IMR-90 (cell line): ENCODE data around the gene ADAMTS12. TPM values are rescaled to one million over a fixed set of nuclear protein-coding genes. Genes with fewer than 3 reads are reported as not detected.

ENCODE experiments used
- ATAC-seq: fragments of 200-7000 bp; cut with Tn5 transposase; 2 replicates; pipeline ENCODE4 v1.9.1; 2020; ENCODE audit warnings: low read depth, mild to moderate bottlenecking, moderate library complexity
- BruUV-seq: library from RNA; stranded (reverse); fragments of 400-500 nt; replicated peaks from 2 replicates; lab custom pipeline; 2021; lab: Mats Ljungman, UMichigan
- CTCF ChIA-PET: fragments of 300-600 bp; formaldehyde crosslinking; extraction: SDS; loops from one replicate; lab custom pipeline; 2021; ENCODE audit warnings: antibody characterized with exemption; lab: Yijun Ruan, JAX
- POLR2A ChIA-PET: fragments of 300-600 bp; sonication (Branson Sonifier 250); formaldehyde crosslinking; loops from one replicate; lab custom pipeline; 2022; ENCODE audit warnings: antibody characterized with exemption; ENCODE audit not compliant: unreplicated experiment; lab: Charles Lee
- DNase-seq: peaks from one replicate; pipeline ENCODE4 v3.0.0; 2013
- H2AFZ ChIP-seq: replicated peaks from 2 replicates; pipeline ENCODE3; 2013; ENCODE audit warnings: low read length, mild to moderate bottlenecking; ENCODE audit not compliant: poor library complexity
- H2AK5ac ChIP-seq: 2 replicates; pipeline ENCODE4 v1.6.1; 2013; ENCODE audit warnings: low read depth, low read length, inconsistent platforms
- H2AK9ac ChIP-seq: replicated peaks from 2 replicates; pipeline ENCODE3; 2013; ENCODE audit warnings: mild to moderate bottlenecking, low read depth, low read length, moderate library complexity; ENCODE audit not compliant: poor library complexity
- H2BK120ac ChIP-seq: 2 replicates; pipeline ENCODE4 v1.6.1; 2013; ENCODE audit warnings: low read depth, low read length, inconsistent platforms
- H2BK15ac ChIP-seq: 3 replicates; pipeline ENCODE4 v1.6.1; 2013; ENCODE audit warnings: low read depth, low read length, inconsistent platforms
- H2BK20ac ChIP-seq: 2 replicates; pipeline ENCODE4 v1.6.1; 2013; ENCODE audit warnings: low read depth, mild to moderate bottlenecking, inconsistent platforms, low read length, moderate library complexity
- H2BK5ac ChIP-seq: 2 replicates; pipeline ENCODE4 v1.6.1; 2013; ENCODE audit warnings: mild to moderate bottlenecking, low read depth, low read length, inconsistent platforms; ENCODE audit not compliant: poor library complexity, severe bottlenecking
- H3K14ac ChIP-seq: replicated peaks from 2 replicates; pipeline ENCODE4 v1.6.1; 2013; ENCODE audit warnings: low read depth, low read length, inconsistent platforms
- H3K18ac ChIP-seq: 2 replicates; pipeline ENCODE4 v1.6.1; 2013; ENCODE audit warnings: low read depth, low read length, control low read depth
- H3K23ac ChIP-seq: 2 replicates; pipeline ENCODE4 v1.6.1; 2013; ENCODE audit warnings: low read depth, low read length, inconsistent platforms
- H3K27ac ChIP-seq: 2 replicates; pipeline ENCODE4 v1.5.1; 2013; ENCODE audit warnings: mild to moderate bottlenecking, control low read depth, low read length; ENCODE audit not compliant: insufficient read depth
- H3K27me3 ChIP-seq: 2 replicates; pipeline ENCODE4 v1.6.1; 2013; ENCODE audit warnings: low read length; ENCODE audit not compliant: control insufficient read depth, insufficient read depth
- H3K36me3 ChIP-seq: 2 replicates; pipeline ENCODE4 v1.6.1; 2013; ENCODE audit warnings: low read length, mixed read lengths; ENCODE audit not compliant: control insufficient read depth, insufficient read depth
- H3K4ac ChIP-seq: 2 replicates; pipeline ENCODE4 v1.6.1; 2013; ENCODE audit warnings: low read depth, low read length, inconsistent platforms
- H3K4me1 ChIP-seq: 2 replicates; pipeline ENCODE4 v1.6.1; 2013; ENCODE audit warnings: low read length, mixed read lengths; ENCODE audit not compliant: control insufficient read depth, insufficient read depth
- H3K4me2 ChIP-seq: 2 replicates; pipeline ENCODE4 v1.6.1; 2013; ENCODE audit warnings: low read depth, mild to moderate bottlenecking, control low read depth, low read length, moderate library complexity
- H3K4me3 ChIP-seq: 2 replicates; pipeline ENCODE4 v1.5.1; 2013; ENCODE audit warnings: low read depth, mild to moderate bottlenecking, control low read depth, low read length, moderate library complexity; ENCODE audit not compliant: insufficient read depth
- H3K56ac ChIP-seq: 2 replicates; pipeline ENCODE4 v1.6.1; 2013; ENCODE audit warnings: low read length, inconsistent platforms; ENCODE audit not compliant: insufficient read depth; ENCODE audit errors: extremely low read depth
- H3K79me1 ChIP-seq, 2 experiments: 2 replicates each; pipeline ENCODE4 v1.6.1; 2013; ENCODE audit warnings: low read length in 2 of 2, inconsistent platforms in 1 of 2, low read depth in 1 of 2
- H3K9ac ChIP-seq: 2 replicates; pipeline ENCODE4 v1.6.1; 2013; ENCODE audit warnings: low read depth, low read length, control low read depth
- H3K9me1 ChIP-seq: 2 replicates; pipeline ENCODE4 v1.6.1; 2013; ENCODE audit warnings: low read length, inconsistent platforms; ENCODE audit not compliant: insufficient read depth
- H3K9me3 ChIP-seq: 2 replicates; pipeline ENCODE4 v1.6.1; 2013; ENCODE audit warnings: low read length; ENCODE audit not compliant: control insufficient read depth, insufficient read depth
- H4K20me1 ChIP-seq: 2 replicates; pipeline ENCODE4 v1.6.1; 2013; ENCODE audit warnings: low read length, inconsistent platforms; ENCODE audit not compliant: insufficient read depth
- H4K5ac ChIP-seq: 2 replicates; pipeline ENCODE4 v1.6.1; 2013; ENCODE audit warnings: mild to moderate bottlenecking, low read depth, low read length, control low read depth
- H4K8ac ChIP-seq, 2 experiments: 2 replicates each; pipeline ENCODE4 v1.6.1; 2013; ENCODE audit warnings: low read depth in 2 of 2, low read length in 2 of 2, control low read depth in 1 of 2, inconsistent platforms in 1 of 2
- H4K91ac ChIP-seq: 2 replicates; pipeline ENCODE4 v1.6.1; 2013; ENCODE audit warnings: low read depth, low read length, inconsistent platforms; ENCODE audit not compliant: insufficient read depth
- CHD1 ChIP-seq: IDR thresholded peaks from 2 replicates; pipeline ENCODE4 v1.6.1; 2012; ENCODE audit warnings: low read depth, low read length, improper control_type of control experiment
- CTCF ChIP-seq: conservative IDR thresholded peaks from 2 replicates; pipeline ENCODE4 v1.5.1; 2012; ENCODE audit warnings: mild to moderate bottlenecking, low read depth, low read length, improper control_type of control experiment
- ELK1 ChIP-seq: fragments of 150-350 bp; IDR thresholded peaks from 2 replicates; pipeline ENCODE4 v1.6.1; 2016; ENCODE audit warnings: low read depth, mild to moderate bottlenecking, low read length, moderate library complexity, borderline replicate concordance
- FOS ChIP-seq: fragments of 150-350 bp; IDR thresholded peaks from 2 replicates; pipeline ENCODE4 v1.6.1; 2016; ENCODE audit warnings: low read depth, low read length
- MAFK ChIP-seq: IDR thresholded peaks from 2 replicates; pipeline ENCODE4 v1.6.1; 2012; ENCODE audit warnings: low read depth, low read length, improper control_type of control experiment
- MAZ ChIP-seq: IDR thresholded peaks from 2 replicates; pipeline ENCODE4 v1.6.1; 2012; ENCODE audit warnings: low read depth, mild to moderate bottlenecking, low read length, improper control_type of control experiment, moderate library complexity, borderline replicate concordance
- MXI1 ChIP-seq: IDR thresholded peaks from 2 replicates; pipeline ENCODE4 v1.6.1; 2012; ENCODE audit warnings: low read depth, mild to moderate bottlenecking, low read length, moderate library complexity, borderline replicate concordance
- NFE2L2 ChIP-seq: fragments of 150-350 bp; IDR thresholded peaks from 2 replicates; pipeline ENCODE4 v1.6.1; 2016; ENCODE audit warnings: low read depth, mild to moderate bottlenecking, low read length
- POLR2A ChIP-seq: IDR thresholded peaks from 2 replicates; pipeline ENCODE4 v1.6.1; 2012; ENCODE audit warnings: mild to moderate bottlenecking, low read depth, low read length
- RAD21 ChIP-seq: IDR thresholded peaks from 2 replicates; pipeline ENCODE4 v1.6.1; 2012; ENCODE audit warnings: low read length, improper control_type of control experiment
- RFX5 ChIP-seq: IDR thresholded peaks from 2 replicates; pipeline ENCODE4 v1.8.0; 2012; ENCODE audit warnings: low read depth, mild to moderate bottlenecking, low read length, moderate library complexity
- WGBS, 2 experiments: methylation state at CpG; one replicate each; pipeline versions ENCODE4 v1.1.5 to v1.1.7; 2013; ENCODE audit warnings: missing lambda C conversion rate in 2 of 2; ENCODE audit not compliant: insufficient read length in 1 of 2; ENCODE audit errors: extremely low coverage in 2 of 2; 5-methylcytosine and 5-hydroxymethylcytosine counted together
- dilution Hi-C: fragments of 300-500 bp; cut with HindIII; formaldehyde crosslinking; loops from one replicate; pipeline ENCODE4 v1.14.3; 2018; ENCODE audit warnings: low sequenced_read_pairs; ENCODE audit not compliant: unreplicated experiment
- in situ Hi-C: fragments of 300-500 bp; cut with MboI; formaldehyde crosslinking; loops from 3 replicates; pipeline ENCODE4 v1.14.3; 2019; ENCODE audit warnings: low sequenced_read_pairs, inconsistent platforms, mixed read lengths
- intact Hi-C: fragments of 100-400 bp; cut with micrococcal nuclease; formaldehyde crosslinking; loops from 2 replicates; pipeline ENCODE4 v1.10.0; 2022
- polyA plus RNA-seq, 3 experiments: library from polyadenylated mRNA; depleted of rRNA; stranded (reverse); fragments of >200 nt; gene quantifications; 2 replicates each; pipeline ENCODE4 v1.2.3, GENCODE V29; 2012; ENCODE audit warnings: low replicate concordance in 1 of 3
- total RNA-seq: library from RNA; depleted of rRNA; stranded (reverse); fragments of >200 nt; gene quantifications from 2 replicates; pipeline ENCODE4 v1.2.3, GENCODE V29; 2012
- TF ChIP-seq, protein P1 (sequence below): fragments of 150-350 bp; IDR thresholded peaks from 2 replicates; pipeline ENCODE4 v1.6.1; 2017; ENCODE audit warnings: mild to moderate bottlenecking, antibody characterized with exemption, low read length, low read depth

The ADAMTS12 gene
- total and polyA plus RNA-seq, 2 of the 4 experiments (the other 2 are of a cell fraction): 27.3 to 51.3 TPM

DNA sequence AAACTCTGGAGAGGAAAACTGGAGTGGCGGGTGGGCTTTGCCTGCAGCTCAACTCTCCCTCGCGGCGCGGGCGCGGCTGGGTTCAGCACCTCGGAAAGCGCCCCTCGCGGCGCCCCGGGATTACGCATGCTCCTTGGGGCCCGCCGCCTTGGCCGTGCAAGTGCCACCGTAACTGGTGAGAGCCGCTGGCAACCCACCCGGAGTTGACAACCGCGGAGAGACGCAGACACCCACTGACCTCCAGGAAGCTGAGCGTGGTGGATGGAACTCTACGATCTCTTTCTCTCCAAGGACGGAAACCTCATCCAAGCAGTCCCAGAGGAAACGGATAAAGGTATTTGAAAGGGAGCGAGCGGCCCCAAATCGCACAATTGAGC lies 44.2 kb upstream of the ADAMTS12 start:
- no peak overlapping the region for H3K18ac ChIP-seq
- H2AK5ac ChIP-seq: no peak overlapping the region
- H3K9me1 ChIP-seq: no peaks in the 10 kb centered on the region
- H2BK5ac ChIP-seq: no peak overlapping the region
- H4K5ac ChIP-seq: no peak overlapping the region
- H4K8ac ChIP-seq: no peak overlapping the region
- no peaks in the 10 kb centered on the region for H3K4me1 ChIP-seq
- no peak overlapping the region for H2BK15ac ChIP-seq
- peak overlapping the region; percentile 81 for H2AK9ac ChIP-seq
- H3K9ac ChIP-seq: no peak overlapping the region
- H2AFZ ChIP-seq: peak overlapping the region; percentile 89
- no peaks in the 10 kb centered on the region; the same call in 1 of the 2 replicates for H4K20me1 ChIP-seq
- no peak overlapping the region for H2BK20ac ChIP-seq
- H3K4ac ChIP-seq: no peak overlapping the region
- TF ChIP-seq CTCF: no peak
- no peak for TF ChIP-seq ELK1
- TF ChIP-seq, protein P1, sequence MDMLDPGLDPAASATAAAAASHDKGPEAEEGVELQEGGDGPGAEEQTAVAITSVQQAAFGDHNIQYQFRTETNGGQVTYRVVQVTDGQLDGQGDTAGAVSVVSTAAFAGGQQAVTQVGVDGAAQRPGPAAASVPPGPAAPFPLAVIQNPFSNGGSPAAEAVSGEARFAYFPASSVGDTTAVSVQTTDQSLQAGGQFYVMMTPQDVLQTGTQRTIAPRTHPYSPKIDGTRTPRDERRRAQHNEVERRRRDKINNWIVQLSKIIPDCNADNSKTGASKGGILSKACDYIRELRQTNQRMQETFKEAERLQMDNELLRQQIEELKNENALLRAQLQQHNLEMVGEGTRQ: no peak
- TF ChIP-seq FOS: no peak
- TF ChIP-seq RFX5: no peak
- TF ChIP-seq MAFK: no peak
- TF ChIP-seq MXI1: peak; percentile 94
- no peak for TF ChIP-seq NFE2L2
- peak; percentile 28; the same call in 1 of the 2 replicates for TF ChIP-seq MAZ
- no peak for TF ChIP-seq CHD1
- no peak for TF ChIP-seq POLR2A
- TF ChIP-seq RAD21: 0 out of 2 replicates have a peak, but pooled peaks have one; percentile 15
- H3K27me3 ChIP-seq: peaks cover 42% of the 10 kb centered on the region
- no peak overlapping the region for H4K91ac ChIP-seq
- peak; percentile 54 for DNase-seq
- H3K23ac ChIP-seq: no peak overlapping the region
- in situ Hi-C loops: no loop called here
- peak; percentile 90 for ATAC-seq
- CTCF ChIA-PET: interaction anchor here (0.6 to 1.4 kb wide), 3 partner anchors 33 to 467 kb away, joined by 3 to 4 read pairs (median 3); no protein-coding TSS in a partner anchor
- H3K36me3 ChIP-seq: no peaks in the 10 kb centered on the region
- H3K56ac ChIP-seq: no peak overlapping the region
- H3K14ac ChIP-seq: no peak overlapping the region
- 4% methylated on average over 19 of the region's 30 CpGs; no CpG with 5 or more reads in 1 of the 2 experiments for WGBS, 2 experiments
- H3K4me2 ChIP-seq: peak overlapping the region; percentile 100
- no peak overlapping the region for H3K27ac ChIP-seq
- intact Hi-C loops: loop anchor here (10.0 kb wide), 1 partner anchor 321 kb away; no protein-coding TSS in a partner anchor
- H3K79me1 ChIP-seq: no peaks in the 10 kb centered on the region
- dilution Hi-C loops: no loop called here
- peaks cover 5% of the 10 kb centered on the region; the same call in 1 of the 2 replicates for H3K9me3 ChIP-seq
- POLR2A ChIA-PET: no interaction called here
- H3K4me3 ChIP-seq: peak overlapping the region; percentile 56
- no TSS peak for BruUV-seq
- H2BK120ac ChIP-seq: no peak overlapping the region
